Raji (cell line): ENCODE data around the gene STK38.

Experiments used
- POLR2A ChIP-seq: IDR thresholded peaks from 2 replicates; pipeline ENCODE4 v1.6.1; 2011; ENCODE audit warnings: low read depth, low read length, control low read depth; ENCODE audit not compliant: insufficient read depth

The STK38 gene

GRCh38 chr6:36484736-36485135 lies 62.5 kb downstream of the STK38 start:
- TF ChIP-seq POLR2A, result no peak

- TF ChIP-seq POLR2A, result no peak
Observed at GRCh38 chr6:36479256-36479655, 68.0 kb downstream of the STK38 start.

GRCh38 chr6:36478051-36478526 lies 69.2 kb downstream of the STK38 start:
- TF ChIP-seq POLR2A, result no peak

DNA sequence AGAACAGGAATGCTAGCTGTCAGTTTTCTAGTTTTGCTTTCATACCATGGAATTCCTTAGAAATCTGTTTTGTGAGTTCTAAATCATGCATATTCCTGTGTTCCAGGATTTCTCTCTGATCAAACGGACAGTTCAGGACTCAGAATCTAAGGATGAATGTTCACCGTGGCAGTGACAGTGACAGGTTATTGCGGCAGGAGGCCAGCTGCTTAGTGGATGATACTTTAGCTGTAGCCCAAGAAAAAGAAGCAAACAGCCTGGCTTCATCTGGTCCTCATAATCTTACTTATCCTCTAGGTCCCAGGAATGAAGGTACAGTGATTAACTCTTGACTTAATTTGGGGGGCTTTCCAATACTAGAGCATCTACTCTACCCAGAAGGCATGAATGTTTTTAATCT lies 77.3 kb downstream of the STK38 start:
- TF ChIP-seq POLR2A, result no peak

- no peak for TF ChIP-seq POLR2A
Observed at GRCh38 chr6:36469148-36469661, 78.1 kb downstream of the STK38 start.

- no peak for TF ChIP-seq POLR2A
Observed at GRCh38 chr6:36467625-36468024, 79.7 kb downstream of the STK38 start.

DNA sequence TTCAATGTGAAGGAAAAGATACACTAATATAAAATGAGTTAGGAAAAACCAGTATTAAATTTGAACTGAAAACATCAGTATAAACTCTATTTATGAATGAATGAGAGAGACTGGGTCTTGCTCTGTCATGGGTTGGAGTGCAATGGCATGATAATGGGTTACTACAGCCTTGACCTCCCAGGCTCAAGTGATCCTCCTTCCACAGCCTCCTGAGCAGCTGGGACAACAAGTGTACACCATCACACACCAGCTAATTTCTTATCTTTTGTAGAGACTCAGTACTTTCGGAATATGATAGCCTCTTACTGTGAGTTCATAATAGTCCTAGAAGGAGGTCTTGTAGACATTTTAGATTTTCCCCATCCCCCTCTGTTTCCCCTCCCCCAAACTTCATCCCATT lies 83.0 kb downstream of the STK38 start:
- TF ChIP-seq POLR2A, result no peak

- TF ChIP-seq POLR2A, result no peak
Observed at GRCh38 chr6:36463676-36464075, 83.6 kb downstream of the STK38 start.

DNA sequence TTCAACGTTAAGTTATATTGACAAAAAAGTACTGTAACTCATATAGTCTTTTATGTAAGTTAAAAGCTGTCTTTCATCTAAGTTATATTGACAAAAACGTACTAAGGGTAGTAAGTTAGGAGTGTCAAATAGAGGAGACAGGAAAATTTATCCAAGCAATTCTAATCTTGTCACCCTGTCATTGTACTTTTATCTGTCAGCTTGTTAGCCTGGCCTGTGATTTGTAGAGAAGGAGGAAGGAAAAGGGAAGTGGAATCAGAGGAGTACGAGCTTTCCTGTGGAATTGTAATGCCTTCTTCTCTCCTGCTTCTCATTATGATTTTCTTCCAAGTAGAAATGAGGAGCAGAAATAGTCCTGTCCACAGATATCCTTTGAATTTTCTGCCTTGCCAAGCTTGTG lies 85.6 kb downstream of the STK38 start:
- TF ChIP-seq POLR2A, result no peak

DNA sequence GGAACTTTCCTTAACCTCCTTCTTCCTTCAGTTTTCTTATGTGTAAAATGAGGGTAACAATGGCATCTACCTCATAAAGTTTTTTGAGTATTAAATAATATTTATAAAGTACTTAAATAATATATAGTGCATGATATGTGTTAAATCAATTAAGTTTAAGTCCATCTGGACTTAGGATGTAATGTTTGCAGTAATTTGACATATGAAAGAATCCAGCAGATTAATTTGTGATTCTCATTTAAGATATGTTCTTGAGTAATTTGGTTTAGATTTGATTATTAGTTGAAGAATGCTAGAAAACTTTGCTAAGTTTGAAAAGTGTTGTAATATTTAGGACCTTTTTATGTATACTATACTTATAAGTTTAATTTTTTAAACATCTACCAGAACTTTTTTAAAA lies 86.4 kb downstream of the STK38 start:
- no peak for TF ChIP-seq POLR2A

- TF ChIP-seq POLR2A, result no peak
Observed at GRCh38 chr6:36459501-36459900, 87.8 kb downstream of the STK38 start.

GRCh38 chr6:36455486-36456027 lies 91.7 kb downstream of the STK38 start:
- no peak for TF ChIP-seq POLR2A

- TF ChIP-seq POLR2A, result no peak
Observed at GRCh38 chr6:36445621-36446020, 101.7 kb downstream of the STK38 start.

DNA sequence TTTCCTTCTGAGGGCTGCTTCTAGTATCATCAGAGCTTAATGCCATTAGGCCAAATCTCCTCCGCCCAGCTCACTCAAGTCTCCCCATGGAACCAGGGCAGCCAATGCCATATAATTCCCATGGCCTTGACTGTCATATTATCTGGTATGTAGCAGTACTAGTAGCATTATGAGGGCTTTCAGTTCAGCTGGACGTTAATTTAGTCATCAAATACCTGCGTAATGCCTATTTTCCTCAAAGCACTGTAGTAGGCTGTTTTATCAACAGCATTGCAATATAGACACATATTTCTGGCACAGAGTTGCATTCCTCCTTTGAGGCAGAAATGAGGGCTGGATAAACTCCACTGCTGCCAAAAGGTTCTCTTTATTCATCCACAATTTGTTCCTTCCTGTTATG lies 102.8 kb downstream of the STK38 start:
- no peak for TF ChIP-seq POLR2A
